ENCODE results near the gene HEXB. TPM values are rescaled to one million over a fixed set of nuclear protein-coding genes. Genes with fewer than 3 reads are reported as not detected.

HEXB gene
- total and polyA plus RNA-seq, 9 of the 15 experiments (the other 6 are each of a cell fraction or from before 2014, with no cell fraction given) = 22.9 to 158 (median 108) TPM

DNA sequence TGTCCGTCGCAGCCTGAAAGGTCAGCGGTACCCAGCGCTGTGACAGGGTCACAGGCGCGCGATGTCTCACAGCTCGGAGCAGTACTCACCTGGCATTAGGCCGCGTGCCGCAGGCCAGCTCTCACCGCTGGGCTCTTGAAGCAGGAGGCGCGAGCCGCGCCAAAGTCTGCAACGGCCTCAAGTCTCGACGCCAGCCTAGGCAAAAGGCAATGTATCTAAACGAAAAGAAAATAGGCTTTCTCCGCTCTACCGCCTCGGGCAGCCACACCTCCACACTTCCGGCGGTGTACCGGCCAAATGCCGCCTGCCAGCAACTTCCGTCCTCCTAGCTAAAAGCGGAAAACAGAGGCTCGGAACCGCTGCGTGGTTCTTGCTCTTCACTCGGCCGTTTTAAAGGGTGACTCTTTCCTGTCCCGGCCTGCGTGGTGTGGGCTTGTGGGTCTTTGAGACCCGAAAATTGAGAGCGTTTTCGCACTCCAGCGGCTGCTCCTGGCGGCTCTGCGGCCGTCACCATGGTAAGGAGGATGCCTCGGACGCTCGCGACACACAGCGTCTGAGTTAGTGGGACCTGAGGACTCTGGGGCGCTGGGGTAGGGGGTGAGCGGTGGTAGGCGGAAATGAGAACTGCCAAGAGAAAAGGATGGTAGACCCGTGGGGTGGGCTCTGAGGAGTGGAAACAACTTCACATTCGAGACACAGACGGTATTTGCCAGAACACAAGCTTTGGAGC lies 82.0 kb downstream of the HEXB start, which contains the start of the genes GFM2 and NSA2 (continued):
- TF ChIP-seq JUNB (CRISPR knock-in tag; conservative IDR thresholded peaks at IDR 0.05) (no peak), RCOR1 (IDR thresholded peaks at IDR 0.05; ENCODE audit: borderline replicate concordance in 1 of 2, low read depth in 2 of 2, low read length in 2 of 2) (no peak), TAL1 (IDR thresholded peaks at IDR 0.05) (no peak; the same call in 1 of the 2 replicates), MIER1 (IDR thresholded peaks at IDR 0.05; ENCODE audit: low read depth) (no peak), MYBL2 (IDR thresholded peaks at IDR 0.05; ENCODE audit: low read depth) (no peak), MYBL2 (CRISPR knock-in tag; IDR thresholded peaks at IDR 0.05; ENCODE audit: borderline replicate concordance) (no peak), TARDBP (IDR thresholded peaks at IDR 0.05) (peak; percentile 81), CHD2 (IDR thresholded peaks at IDR 0.05; ENCODE audit: low read depth, low read length) (no peak), SUPT5H (IDR thresholded peaks at IDR 0.05) (peak; percentile 91), RUNX1 (IDR thresholded peaks at IDR 0.05; ENCODE audit: low read depth) (no peak), HEY1 (CRISPR knock-in tag; IDR thresholded peaks at IDR 0.05; ENCODE audit: borderline replicate concordance) (no peak), ZNF134 (CRISPR knock-in tag; conservative IDR thresholded peaks at IDR 0.05) (no peak), ZNF408 (CRISPR knock-in tag; IDR thresholded peaks at IDR 0.05; ENCODE audit: low read depth) (no peak), ARID2 (IDR thresholded peaks at IDR 0.05) (no peak)
- TF ChIP-seq, protein P1, sequence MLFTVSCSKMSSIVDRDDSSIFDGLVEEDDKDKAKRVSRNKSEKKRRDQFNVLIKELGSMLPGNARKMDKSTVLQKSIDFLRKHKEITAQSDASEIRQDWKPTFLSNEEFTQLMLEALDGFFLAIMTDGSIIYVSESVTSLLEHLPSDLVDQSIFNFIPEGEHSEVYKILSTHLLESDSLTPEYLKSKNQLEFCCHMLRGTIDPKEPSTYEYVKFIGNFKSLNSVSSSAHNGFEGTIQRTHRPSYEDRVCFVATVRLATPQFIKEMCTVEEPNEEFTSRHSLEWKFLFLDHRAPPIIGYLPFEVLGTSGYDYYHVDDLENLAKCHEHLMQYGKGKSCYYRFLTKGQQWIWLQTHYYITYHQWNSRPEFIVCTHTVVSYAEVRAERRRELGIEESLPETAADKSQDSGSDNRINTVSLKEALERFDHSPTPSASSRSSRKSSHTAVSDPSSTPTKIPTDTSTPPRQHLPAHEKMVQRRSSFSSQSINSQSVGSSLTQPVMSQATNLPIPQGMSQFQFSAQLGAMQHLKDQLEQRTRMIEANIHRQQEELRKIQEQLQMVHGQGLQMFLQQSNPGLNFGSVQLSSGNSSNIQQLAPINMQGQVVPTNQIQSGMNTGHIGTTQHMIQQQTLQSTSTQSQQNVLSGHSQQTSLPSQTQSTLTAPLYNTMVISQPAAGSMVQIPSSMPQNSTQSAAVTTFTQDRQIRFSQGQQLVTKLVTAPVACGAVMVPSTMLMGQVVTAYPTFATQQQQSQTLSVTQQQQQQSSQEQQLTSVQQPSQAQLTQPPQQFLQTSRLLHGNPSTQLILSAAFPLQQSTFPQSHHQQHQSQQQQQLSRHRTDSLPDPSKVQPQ (CRISPR knock-in tag; IDR thresholded peaks at IDR 0.05; ENCODE audit: borderline replicate concordance) = no peak
- TF ChIP-seq, protein P2, sequence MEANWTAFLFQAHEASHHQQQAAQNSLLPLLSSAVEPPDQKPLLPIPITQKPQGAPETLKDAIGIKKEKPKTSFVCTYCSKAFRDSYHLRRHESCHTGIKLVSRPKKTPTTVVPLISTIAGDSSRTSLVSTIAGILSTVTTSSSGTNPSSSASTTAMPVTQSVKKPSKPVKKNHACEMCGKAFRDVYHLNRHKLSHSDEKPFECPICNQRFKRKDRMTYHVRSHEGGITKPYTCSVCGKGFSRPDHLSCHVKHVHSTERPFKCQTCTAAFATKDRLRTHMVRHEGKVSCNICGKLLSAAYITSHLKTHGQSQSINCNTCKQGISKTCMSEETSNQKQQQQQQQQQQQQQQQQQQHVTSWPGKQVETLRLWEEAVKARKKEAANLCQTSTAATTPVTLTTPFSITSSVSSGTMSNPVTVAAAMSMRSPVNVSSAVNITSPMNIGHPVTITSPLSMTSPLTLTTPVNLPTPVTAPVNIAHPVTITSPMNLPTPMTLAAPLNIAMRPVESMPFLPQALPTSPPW (CRISPR knock-in tag; IDR thresholded peaks at IDR 0.05) = peak; percentile 55
- TF ChIP-seq, protein P3, sequence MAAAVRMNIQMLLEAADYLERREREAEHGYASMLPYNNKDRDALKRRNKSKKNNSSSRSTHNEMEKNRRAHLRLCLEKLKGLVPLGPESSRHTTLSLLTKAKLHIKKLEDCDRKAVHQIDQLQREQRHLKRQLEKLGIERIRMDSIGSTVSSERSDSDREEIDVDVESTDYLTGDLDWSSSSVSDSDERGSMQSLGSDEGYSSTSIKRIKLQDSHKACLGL (CRISPR knock-in tag; IDR thresholded peaks at IDR 0.05; ENCODE audit: borderline replicate concordance, poor library complexity, severe bottlenecking) = peak; percentile 19
- TF ChIP-seq, protein P4, sequence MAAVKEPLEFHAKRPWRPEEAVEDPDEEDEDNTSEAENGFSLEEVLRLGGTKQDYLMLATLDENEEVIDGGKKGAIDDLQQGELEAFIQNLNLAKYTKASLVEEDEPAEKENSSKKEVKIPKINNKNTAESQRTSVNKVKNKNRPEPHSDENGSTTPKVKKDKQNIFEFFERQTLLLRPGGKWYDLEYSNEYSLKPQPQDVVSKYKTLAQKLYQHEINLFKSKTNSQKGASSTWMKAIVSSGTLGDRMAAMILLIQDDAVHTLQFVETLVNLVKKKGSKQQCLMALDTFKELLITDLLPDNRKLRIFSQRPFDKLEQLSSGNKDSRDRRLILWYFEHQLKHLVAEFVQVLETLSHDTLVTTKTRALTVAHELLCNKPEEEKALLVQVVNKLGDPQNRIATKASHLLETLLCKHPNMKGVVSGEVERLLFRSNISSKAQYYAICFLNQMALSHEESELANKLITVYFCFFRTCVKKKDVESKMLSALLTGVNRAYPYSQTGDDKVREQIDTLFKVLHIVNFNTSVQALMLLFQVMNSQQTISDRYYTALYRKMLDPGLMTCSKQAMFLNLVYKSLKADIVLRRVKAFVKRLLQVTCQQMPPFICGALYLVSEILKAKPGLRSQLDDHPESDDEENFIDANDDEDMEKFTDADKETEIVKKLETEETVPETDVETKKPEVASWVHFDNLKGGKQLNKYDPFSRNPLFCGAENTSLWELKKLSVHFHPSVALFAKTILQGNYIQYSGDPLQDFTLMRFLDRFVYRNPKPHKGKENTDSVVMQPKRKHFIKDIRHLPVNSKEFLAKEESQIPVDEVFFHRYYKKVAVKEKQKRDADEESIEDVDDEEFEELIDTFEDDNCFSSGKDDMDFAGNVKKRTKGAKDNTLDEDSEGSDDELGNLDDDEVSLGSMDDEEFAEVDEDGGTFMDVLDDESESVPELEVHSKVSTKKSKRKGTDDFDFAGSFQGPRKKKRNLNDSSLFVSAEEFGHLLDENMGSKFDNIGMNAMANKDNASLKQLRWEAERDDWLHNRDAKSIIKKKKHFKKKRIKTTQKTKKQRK (IDR thresholded peaks at IDR 0.05; ENCODE audit: borderline replicate concordance, low read depth, low read length) = no peak
- TF ChIP-seq, protein P5, sequence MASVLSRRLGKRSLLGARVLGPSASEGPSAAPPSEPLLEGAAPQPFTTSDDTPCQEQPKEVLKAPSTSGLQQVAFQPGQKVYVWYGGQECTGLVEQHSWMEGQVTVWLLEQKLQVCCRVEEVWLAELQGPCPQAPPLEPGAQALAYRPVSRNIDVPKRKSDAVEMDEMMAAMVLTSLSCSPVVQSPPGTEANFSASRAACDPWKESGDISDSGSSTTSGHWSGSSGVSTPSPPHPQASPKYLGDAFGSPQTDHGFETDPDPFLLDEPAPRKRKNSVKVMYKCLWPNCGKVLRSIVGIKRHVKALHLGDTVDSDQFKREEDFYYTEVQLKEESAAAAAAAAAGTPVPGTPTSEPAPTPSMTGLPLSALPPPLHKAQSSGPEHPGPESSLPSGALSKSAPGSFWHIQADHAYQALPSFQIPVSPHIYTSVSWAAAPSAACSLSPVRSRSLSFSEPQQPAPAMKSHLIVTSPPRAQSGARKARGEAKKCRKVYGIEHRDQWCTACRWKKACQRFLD (CRISPR knock-in tag; IDR thresholded peaks at IDR 0.05) = peak; percentile 70; the same call in 1 of the 2 replicates
